A204.1 (cell line): ENCODE results near the gene WDR73.

ENCODE experiments used
- FAIRE-seq: peaks from 2 replicates; lab custom pipeline; 2012; peaks lifted over from hg19 to GRCh38; lab: Jason Lieb, UNC

Gene WDR73

DNA sequence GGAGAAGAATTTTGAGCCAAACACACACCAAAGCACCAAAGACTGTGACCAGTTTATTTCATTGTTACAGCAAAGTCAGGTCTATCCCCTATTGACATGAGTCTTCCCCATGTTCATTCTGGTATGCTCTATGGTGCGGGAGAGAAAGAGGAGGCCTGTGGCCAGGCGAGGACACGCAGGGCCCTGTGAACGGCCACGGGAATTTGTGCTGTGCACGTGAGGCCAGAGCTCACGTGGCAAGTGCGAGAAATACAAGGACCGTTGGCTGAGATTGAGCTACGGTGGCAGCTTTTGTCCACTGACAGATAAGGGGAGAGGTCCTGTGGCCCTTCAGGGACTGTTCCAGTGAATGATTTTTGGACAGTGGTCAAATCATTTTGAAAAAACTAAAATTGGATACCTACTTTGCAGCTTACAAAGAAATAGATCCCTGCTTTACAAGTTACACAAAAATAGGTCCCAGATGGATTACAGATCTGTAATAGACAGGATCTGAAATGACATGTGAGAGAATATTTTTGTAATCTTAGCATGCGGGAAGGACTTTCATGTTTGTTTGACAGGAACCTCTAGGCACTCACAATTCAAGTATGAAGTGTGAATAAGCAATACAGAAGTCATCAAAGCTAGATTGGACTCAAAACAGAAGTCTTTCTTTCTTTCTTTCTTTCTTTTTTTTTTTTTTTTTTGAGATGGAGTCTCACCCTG, 44.1 kb downstream of the WDR73 start:
- no peak for FAIRE-seq

GRCh38 chr15:84608707-84609284, 45.3 kb downstream of the WDR73 start:
- no peak for FAIRE-seq

DNA sequence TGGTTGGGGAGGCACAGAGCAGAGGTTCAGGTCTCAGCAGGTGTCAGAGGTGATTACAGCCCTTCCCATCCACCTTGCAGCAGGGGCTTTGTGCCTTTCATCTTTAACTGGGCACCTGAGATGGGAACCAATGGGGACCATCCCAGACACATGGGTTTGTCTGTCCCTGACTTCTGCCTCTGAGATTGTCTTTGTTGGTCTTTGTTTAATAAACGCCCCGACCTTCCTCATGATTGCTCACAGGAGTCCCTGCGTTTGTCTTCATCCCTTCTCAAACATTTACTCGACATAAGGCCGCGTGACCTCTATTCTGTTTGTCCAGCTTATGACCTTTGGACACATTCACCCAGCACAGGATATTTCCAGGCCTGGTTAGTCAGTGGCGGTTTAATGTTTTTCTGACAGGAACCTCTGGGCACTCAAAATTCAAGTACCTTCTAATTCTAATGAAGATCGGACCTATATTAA, 47.4 kb downstream of the WDR73 start:
- no peak for FAIRE-seq

DNA sequence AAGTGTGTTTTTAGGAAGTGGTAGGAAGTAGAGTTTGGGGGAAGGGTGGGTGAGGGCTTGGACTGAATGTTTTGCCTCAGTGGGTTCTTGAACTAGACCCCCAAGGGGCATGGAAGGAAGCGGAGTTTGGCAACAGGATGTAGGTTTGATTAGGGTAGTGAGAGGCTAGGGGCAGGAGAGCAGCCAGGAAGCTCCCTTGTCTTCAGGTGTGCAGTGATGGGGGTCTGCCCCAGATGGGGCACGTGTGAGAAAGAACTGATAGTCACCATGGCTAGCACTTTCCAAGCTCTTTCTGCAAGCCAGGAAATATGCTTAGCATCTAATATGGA, 48.6 kb downstream of the WDR73 start:
- FAIRE-seq, result no peak

DNA sequence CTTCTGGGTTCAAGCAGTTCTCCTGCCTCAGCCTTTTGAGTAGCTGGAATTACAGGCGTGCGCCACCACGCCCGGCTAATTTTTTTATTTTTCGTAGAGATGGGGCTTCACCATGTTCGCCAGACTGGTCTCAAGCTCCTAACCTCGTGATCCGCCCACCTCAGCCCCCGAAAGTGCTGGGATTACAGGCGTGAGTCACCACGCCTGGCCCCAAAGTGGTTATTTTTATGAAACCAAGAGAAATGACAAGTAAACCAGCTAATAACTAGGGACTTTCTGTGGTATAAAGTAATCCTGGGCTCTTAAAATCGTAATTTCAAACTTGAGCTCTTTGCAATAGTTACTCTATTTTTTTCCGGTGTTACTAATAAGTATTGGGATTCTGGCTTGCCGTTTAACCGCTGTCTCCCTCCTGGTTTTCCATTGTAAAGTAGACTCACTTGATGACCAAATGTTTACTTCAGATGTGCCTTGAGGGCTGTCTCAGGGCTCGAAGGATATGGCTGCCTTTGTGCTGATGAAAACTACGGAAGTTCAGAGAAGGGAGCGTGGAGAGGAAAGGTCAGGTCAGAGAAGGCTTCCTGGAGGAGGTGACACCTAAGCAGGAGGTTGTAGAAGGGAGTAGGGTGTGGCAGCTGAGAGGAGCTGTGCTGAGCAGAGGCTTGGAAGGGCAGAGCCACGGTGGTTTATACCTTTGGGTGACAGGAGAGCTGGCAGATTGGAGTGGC, 49.1 kb downstream of the WDR73 start:
- FAIRE-seq, result no peak

GRCh38 chr15:84603630-84604379, 50.3 kb downstream of the WDR73 start:
- no peak for FAIRE-seq

DNA sequence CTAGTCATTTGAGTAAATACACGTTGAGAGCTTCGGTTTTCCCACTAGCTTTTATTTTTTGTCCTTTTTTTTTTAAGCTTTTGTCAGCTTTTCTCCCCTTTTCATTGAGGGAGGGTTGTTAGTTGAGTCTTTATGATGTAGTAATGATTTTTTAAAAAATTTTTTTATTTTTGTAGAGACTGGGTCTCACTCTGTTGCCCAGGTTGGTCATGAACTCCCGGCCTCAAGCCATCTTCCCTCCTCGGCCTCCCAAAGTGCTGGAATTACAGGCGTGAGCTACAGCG, 52.6 kb downstream of the WDR73 start:
- FAIRE-seq, result no peak

DNA sequence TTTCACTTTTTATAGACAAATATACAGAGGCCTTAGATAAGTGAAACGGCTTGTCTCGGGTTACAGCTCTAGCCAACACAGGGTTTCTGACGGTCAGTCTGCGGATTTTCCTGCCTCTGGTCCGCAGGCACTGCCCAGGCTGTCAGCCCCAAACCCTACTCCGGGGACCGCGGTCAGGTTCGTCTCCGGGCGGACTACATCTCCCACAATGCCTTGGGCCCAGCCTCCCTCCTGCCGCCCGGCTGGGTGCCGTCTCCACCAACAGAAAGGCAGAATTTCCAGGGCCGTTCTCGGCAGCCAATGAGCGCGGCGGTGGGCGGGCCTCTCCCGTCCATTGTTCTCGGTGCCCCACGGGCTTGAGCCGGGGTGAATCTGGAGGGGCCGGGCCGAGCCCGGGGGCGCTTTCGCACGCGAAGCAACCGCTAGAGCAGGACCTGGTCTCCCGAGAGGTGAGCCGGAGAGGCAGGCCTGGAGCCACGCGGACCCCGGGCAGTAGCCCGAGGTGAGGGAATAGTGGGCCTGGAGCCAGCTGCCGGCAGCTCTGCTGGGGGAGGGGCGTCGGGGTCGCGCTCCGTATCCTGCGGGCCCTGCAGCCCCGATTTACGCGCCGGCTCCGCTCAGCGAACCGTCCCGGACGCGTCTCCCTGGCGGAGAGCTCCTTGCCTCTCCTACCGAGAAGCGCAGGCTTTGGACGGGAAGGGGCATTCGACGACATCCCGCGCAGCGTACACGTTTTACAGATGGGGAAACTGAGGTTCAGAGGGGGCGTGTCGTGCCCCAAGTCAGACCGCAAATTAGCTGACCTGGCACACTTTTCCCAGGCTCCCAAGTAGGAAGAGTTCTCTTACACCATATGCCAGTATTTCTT, 53.2 kb downstream of the WDR73 start, which contains the start of gene ZSCAN2:
Gene ZSCAN2 (plus strand): TSS at position 323 of the 868 bp plus-strand sequence. CDS start 2,919 bp downstream, outside the sequence.
- FAIRE-seq, result peak; percentile 92

GRCh38 chr15:84600331-84600686, 53.8 kb downstream of the WDR73 start:
- FAIRE-seq, result peak; percentile 3

GRCh38 chr15:84599906-84600305, 54.2 kb downstream of the WDR73 start:
- FAIRE-seq, result no peak

DNA sequence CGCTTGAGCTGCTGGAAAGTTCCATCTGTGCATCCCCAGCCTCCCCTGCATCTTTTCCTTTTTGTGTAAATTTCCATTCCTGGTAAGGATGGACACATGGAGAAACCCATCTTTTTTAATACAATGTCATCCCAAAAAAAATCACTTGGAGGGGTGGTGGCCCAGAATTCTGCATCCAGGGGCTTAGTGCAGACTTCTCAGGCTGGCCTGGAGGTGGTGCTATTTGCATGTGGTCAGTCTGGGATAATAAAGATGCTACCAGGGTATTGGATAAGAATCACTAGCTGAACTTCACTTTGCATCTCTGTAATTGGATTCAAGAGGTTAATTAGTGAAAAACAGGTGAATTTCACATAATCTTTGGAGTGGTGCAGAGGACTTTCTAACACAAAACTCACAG, 55.1 kb downstream of the WDR73 start:
- FAIRE-seq, result peak; percentile 21

DNA sequence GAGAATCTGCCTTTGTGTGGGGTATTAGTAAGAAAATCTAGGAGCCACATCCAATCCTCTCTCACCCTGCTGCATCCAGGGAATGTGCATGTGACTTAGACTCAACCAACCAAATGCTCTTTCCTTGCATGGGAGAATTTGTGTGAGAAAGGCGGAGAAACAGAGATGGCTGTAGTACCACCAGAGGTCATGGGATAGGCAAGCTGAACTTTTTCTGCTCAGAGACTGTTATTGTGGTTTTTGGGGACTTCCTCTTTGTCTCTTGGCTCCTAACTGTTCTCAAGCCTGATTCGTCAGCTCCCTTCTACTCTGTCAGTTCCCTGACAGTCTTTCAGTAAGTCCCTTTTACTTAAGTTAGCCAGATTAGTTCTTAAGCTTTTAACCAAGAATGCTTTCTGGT, 55.8 kb downstream of the WDR73 start:
- FAIRE-seq, result no peak

GRCh38 chr15:84597296-84597695, 56.8 kb downstream of the WDR73 start:
- no peak for FAIRE-seq

- no peak for FAIRE-seq
Observed at GRCh38 chr15:84595660-84596059, 58.4 kb downstream of the WDR73 start.

GRCh38 chr15:84594617-84595290, 59.3 kb downstream of the WDR73 start:
- FAIRE-seq, result no peak

DNA sequence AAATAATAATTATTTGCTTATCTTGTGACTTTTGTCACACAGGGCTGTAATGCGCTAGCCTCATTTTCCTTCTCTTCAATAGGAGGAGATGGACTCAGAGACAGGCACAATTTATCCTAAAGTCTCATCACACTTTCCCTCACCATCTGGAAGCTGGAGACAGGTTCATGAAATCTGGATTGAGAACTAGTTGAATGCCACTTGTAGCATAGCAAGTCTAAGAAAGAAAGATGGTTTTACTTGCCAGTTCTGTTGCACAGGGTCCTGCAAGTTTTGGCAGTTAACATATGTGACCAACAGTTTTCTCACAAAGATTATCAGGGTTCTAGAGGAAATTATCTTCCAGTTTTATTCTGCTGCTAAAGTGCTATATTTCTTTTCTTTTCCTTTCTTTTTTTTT, 62.3 kb downstream of the WDR73 start:
- no peak for FAIRE-seq

GRCh38 chr15:84590406-84590805, 63.7 kb downstream of the WDR73 start:
- FAIRE-seq, result no peak
